ENCODE measurements around the gene RGS2. TPM values are rescaled to one million over a fixed set of nuclear protein-coding genes. Genes with fewer than 3 reads are reported as not detected.

Gene RGS2
- total RNA-seq, 4 donors from 2014 or later: 1.2 to 14.6 (median 5.8) TPM

DNA sequence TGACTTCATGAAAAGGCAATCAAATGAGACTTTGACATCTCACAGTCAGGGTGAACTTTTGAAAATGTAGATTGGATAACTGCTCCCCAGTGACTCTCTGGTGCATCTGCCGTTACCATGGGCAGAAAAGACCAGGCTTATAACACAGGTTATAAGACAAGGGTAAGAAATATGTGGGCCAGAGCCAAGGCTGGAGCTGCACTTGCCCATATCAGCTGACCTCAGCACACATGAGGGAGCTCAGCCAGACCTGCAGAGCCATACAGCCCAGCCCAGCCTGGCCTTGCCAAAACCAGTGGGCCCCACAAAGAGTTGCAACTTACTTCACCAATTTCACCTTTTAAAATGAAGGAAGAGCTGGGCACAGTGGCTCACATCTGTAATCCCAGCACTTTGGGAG, 11.7 kb upstream of the RGS2 start:
- Histone ChIP-seq H3K4me3 (no peak overlapping the region), H3K4me1 (no peaks in the 10 kb centered on the region), H3K9me3 (no peaks in the 10 kb centered on the region), H3K36me3 (no peaks in the 10 kb centered on the region), H3K27ac (no peak overlapping the region), H3K27me3 (no peaks in the 10 kb centered on the region)
- intact Hi-C loops (cut with DNase I; ENCODE audit: low total_unique reads): no loop called here
- no peak for ATAC-seq
- in situ Hi-C loops (cut with MboI; ENCODE audit: low sequenced_read_pairs in 4 of 4): no loop called here
- no peak for DNase-seq
- TF ChIP-seq, protein P1, sequence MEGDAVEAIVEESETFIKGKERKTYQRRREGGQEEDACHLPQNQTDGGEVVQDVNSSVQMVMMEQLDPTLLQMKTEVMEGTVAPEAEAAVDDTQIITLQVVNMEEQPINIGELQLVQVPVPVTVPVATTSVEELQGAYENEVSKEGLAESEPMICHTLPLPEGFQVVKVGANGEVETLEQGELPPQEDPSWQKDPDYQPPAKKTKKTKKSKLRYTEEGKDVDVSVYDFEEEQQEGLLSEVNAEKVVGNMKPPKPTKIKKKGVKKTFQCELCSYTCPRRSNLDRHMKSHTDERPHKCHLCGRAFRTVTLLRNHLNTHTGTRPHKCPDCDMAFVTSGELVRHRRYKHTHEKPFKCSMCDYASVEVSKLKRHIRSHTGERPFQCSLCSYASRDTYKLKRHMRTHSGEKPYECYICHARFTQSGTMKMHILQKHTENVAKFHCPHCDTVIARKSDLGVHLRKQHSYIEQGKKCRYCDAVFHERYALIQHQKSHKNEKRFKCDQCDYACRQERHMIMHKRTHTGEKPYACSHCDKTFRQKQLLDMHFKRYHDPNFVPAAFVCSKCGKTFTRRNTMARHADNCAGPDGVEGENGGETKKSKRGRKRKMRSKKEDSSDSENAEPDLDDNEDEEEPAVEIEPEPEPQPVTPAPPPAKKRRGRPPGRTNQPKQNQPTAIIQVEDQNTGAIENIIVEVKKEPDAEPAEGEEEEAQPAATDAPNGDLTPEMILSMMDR (IDR thresholded peaks at IDR 0.05 in 4 of 5, conservative IDR thresholded peaks at IDR 0.05 in 1 of 5): no peak
- no peak for TF ChIP-seq POLR2A (IDR thresholded peaks at IDR 0.05)

DNA sequence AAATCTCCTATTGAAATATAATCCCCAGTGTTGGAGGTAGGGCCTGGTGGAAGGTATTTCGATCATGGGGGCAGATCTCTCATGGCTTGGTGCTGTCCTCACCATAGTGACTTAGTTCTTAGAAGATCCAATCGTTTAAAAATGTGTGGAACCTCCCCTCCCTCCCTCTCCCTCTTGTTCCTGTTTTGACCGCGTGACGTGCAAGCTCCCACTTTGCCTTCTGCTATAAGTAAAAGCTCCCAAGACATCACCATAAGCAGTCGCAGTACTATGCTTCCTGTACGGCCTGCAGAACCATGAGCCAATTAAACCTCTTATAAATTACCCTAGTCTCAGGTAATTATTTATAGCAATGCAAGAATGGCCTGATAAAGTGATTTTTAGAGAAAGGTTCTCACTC, 10.9 kb upstream of the RGS2 start:
- intact Hi-C loops (cut with DNase I; ENCODE audit: low total_unique reads): no loop called here
- H3K4me1 ChIP-seq: no peaks in the 10 kb centered on the region
- no peak for ATAC-seq

DNA sequence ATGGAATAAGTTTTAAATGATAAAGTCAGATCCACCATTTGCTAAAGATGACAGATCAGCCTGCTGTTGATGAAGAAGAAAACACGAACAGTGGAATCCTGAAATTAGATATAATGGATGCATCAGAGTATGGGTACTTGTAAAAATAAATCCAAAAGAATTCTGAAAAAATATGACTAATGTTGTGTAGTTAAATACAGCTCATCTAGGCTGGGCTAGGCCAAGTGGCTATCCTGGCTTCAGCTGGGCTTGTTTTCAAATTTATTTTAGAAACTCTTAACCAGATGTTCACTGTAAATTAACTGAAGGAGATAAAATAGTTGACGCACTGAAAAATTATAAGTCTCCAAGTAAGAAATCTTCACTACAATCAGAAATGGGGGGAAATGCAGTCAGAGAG, 7.4 kb upstream of the RGS2 start:
- Histone ChIP-seq H3K4me3 (no peak overlapping the region), H3K4me1 (no peaks in the 10 kb centered on the region), H3K27me3 (no peaks in the 10 kb centered on the region), H3K36me3 (no peaks in the 10 kb centered on the region), H3K27ac (no peak overlapping the region), H3K9me3 (no peaks in the 10 kb centered on the region)
- ATAC-seq (no peak), DNase-seq (no peak)
- intact Hi-C loops (cut with DNase I; ENCODE audit: low total_unique reads) (no loop called here), in situ Hi-C loops (cut with MboI; ENCODE audit: low sequenced_read_pairs in 4 of 4) (loop anchor here in 3 of 4 donors (5.0 to 25.0 kb wide), 3 partner anchors 211 to 311 kb away; partner anchors contain the start of genes CDC73 (in 2 of the 3) and GLRX2 (in 2 of the 3))
- TF ChIP-seq POLR2A (IDR thresholded peaks at IDR 0.05): no peak
- TF ChIP-seq, protein P1 (IDR thresholded peaks at IDR 0.05 in 4 of 5, conservative IDR thresholded peaks at IDR 0.05 in 1 of 5): no peak

More for the DNA sequence above, 10.9 kb upstream of the RGS2 start:
- no peaks in the 10 kb centered on the region for H3K27me3 ChIP-seq
- no peak overlapping the region for H3K27ac ChIP-seq
- no peaks in the 10 kb centered on the region for H3K36me3 ChIP-seq
- no peaks in the 10 kb centered on the region for H3K9me3 ChIP-seq
- in situ Hi-C loops (cut with MboI; ENCODE audit: low sequenced_read_pairs in 4 of 4): no loop called here
- DNase-seq: no peak
- no peak overlapping the region for H3K4me3 ChIP-seq
- no peak for TF ChIP-seq POLR2A (IDR thresholded peaks at IDR 0.05)
- TF ChIP-seq, protein P1 (IDR thresholded peaks at IDR 0.05 in 4 of 5, conservative IDR thresholded peaks at IDR 0.05 in 1 of 5): no peak

DNA sequence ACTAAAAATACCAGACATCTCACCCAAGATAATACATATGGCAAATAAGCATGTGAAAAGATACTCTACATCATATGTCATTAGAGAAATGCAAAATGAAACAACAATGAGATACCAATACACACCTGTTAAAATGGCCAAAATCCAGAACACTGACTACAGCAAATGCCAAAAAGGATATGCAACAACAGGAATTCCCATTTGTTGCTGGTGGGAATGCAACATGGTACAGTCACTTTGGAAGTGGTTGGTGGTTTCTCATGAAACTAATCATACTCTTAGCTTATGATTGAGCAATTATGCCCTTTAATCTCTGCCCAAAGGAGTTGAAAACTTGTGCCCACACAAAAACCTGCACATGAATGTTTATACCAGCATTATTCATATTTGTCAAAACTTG, 6.4 kb upstream of the RGS2 start:
- Histone ChIP-seq H3K4me1 (peaks cover 4 to 5% of the 10 kb centered on the region in 2 donors), H3K27ac (no peak overlapping the region), H3K4me3 (no peak overlapping the region), H3K27me3 (no peaks in the 10 kb centered on the region), H3K9me3 (no peaks in the 10 kb centered on the region), H3K36me3 (no peaks in the 10 kb centered on the region)
- TF ChIP-seq, protein P1 (IDR thresholded peaks at IDR 0.05 in 4 of 5, conservative IDR thresholded peaks at IDR 0.05 in 1 of 5): no peak
- TF ChIP-seq POLR2A (IDR thresholded peaks at IDR 0.05): no peak
- in situ Hi-C loops (cut with MboI; ENCODE audit: low sequenced_read_pairs in 4 of 4): loop anchor here in 3 of 4 donors (5.0 to 25.0 kb wide), 3 partner anchors 210 to 310 kb away; partner anchors contain the start of genes CDC73 (in 2 of the 3) and GLRX2 (in 2 of the 3)
- DNase-seq: no peak
- ATAC-seq: no peak
- intact Hi-C loops (cut with DNase I; ENCODE audit: low total_unique reads): no loop called here

DNA sequence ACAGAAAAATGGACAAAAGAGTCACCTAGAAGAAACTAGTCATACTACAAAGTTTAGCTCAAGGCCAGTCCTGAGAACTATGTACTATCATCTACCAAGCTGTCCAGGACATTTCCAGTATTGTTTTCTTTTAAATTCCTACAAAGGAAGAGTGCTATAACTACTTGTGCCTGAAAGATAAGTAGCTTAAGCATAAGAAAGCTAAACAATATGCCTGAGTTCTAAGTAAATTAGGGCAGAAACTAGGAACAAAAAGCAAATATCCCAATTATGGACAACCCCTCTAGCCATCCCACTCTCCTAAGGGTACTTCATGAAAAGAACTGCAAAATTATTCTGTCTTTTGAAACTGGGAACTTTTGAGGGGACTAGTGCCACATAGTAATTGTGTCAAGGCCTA, 5.3 kb upstream of the RGS2 start:
- no peaks in the 10 kb centered on the region for H3K36me3 ChIP-seq
- TF ChIP-seq POLR2A (IDR thresholded peaks at IDR 0.05): no peak
- TF ChIP-seq, protein P1 (IDR thresholded peaks at IDR 0.05 in 4 of 5, conservative IDR thresholded peaks at IDR 0.05 in 1 of 5): no peak
- intact Hi-C loops (cut with DNase I; ENCODE audit: low total_unique reads): no loop called here
- in situ Hi-C loops (cut with MboI; ENCODE audit: low sequenced_read_pairs in 4 of 4): loop anchor here in 3 of 4 donors (5.0 to 25.0 kb wide), 3 partner anchors 209 to 309 kb away; partner anchors contain the start of genes CDC73 (in 2 of the 3) and GLRX2 (in 2 of the 3)
- ATAC-seq: no peak
- DNase-seq: no peak
- H3K9me3 ChIP-seq: no peaks in the 10 kb centered on the region
- H3K4me1 ChIP-seq: peaks cover 4 to 11% of the 10 kb centered on the region in 2 donors
- no peak overlapping the region for H3K27ac ChIP-seq
- no peak overlapping the region for H3K4me3 ChIP-seq
- H3K27me3 ChIP-seq: no peaks in the 10 kb centered on the region
